ENCODE data around the gene PPIL6. TPM values are rescaled to one million over a fixed set of nuclear protein-coding genes. Genes with fewer than 3 reads are reported as not detected.

PPIL6 gene
- total RNA-seq, 2 experiments from 2014 or later, result 0.84 to 1.3 TPM

DNA sequence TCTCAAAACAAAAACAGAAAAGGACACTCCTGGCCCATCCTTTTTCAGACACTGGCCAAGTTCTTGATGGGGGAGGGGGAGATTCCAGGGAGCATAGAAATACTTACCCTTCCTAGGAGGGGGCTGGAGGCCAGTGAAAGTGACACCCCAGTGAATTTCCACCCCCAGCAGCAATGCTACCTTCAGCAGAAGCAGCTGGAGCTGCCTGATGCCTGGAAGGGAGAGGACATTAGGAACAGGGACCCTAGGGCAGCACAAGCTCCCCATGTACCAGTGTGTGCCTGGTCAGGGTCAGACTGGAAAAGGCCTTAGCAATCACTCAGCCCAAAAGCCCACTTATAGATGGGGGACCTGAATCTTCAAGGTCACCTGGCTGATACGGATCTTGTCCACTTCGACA is 12.7 kb upstream of the PPIL6 start:
- peaks cover 73% of the 10 kb centered on the region for H3K4me1 Mint-ChIP-seq (ENCODE audit: low read depth)
- ChIA-PET POLR2A (interaction anchor here (1.6 to 9.5 kb wide), 4 partner anchors 10 to 71 kb away, joined by 6 to 137 read pairs (median 69); partner anchors contain the start of genes CD164, PPIL6, SMPD2 and ZBTB24), CTCF (interaction anchor here (1.2 to 5.8 kb wide), 4 partner anchors 11 to 70 kb away, joined by 3 to 42 read pairs (median 4); partner anchors contain the start of genes PPIL6 and SMPD2)
- peaks cover 46% of the 10 kb centered on the region for H3K36me3 Mint-ChIP-seq (ENCODE audit: low read depth)
- Histone ChIP-seq H3K9me3 (ENCODE audit: control insufficient read depth in 1 of 2, insufficient read depth in 1 of 2, low read length in 2 of 2) (no peaks in the 10 kb centered on the region), H3K4me3 (ENCODE audit: low read length) (no peak overlapping the region), H3K27me3 (ENCODE audit: control insufficient read depth in 1 of 2, insufficient read depth in 2 of 2, low read length in 2 of 2) (no peaks in the 10 kb centered on the region), H3K27ac (ENCODE audit: low read depth in 1 of 2, low read length in 2 of 2) (no peak overlapping the region), H3K4me1 (ENCODE audit: insufficient read depth, low read length) (peaks cover 86% of the 10 kb centered on the region), H3K36me3 (ENCODE audit: insufficient read depth, low read length) (peaks cover 19% of the 10 kb centered on the region)
- no peaks in the 10 kb centered on the region for H3K27me3 Mint-ChIP-seq
- ATAC-seq (ENCODE audit: poor library complexity) (no peak), DNase-seq (no peak)
- H3K27ac Mint-ChIP-seq, result peak overlapping the region; percentile 95
- H3K9me3 Mint-ChIP-seq, result no peaks in the 10 kb centered on the region
- intact Hi-C loops (cut with DNase I, micrococcal nuclease), result loop anchor here (10.0 kb wide), 2 partner anchors 242 to 1632 kb away; partner anchors contain the start of genes AK9 (in 1 of the 2), FIG4 (in 1 of the 2) and SLC16A10 (in 1 of the 2)
- TF ChIP-seq, protein P1, sequence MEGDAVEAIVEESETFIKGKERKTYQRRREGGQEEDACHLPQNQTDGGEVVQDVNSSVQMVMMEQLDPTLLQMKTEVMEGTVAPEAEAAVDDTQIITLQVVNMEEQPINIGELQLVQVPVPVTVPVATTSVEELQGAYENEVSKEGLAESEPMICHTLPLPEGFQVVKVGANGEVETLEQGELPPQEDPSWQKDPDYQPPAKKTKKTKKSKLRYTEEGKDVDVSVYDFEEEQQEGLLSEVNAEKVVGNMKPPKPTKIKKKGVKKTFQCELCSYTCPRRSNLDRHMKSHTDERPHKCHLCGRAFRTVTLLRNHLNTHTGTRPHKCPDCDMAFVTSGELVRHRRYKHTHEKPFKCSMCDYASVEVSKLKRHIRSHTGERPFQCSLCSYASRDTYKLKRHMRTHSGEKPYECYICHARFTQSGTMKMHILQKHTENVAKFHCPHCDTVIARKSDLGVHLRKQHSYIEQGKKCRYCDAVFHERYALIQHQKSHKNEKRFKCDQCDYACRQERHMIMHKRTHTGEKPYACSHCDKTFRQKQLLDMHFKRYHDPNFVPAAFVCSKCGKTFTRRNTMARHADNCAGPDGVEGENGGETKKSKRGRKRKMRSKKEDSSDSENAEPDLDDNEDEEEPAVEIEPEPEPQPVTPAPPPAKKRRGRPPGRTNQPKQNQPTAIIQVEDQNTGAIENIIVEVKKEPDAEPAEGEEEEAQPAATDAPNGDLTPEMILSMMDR (IDR thresholded peaks at IDR 0.05), result no peak
- H3K4me3 Mint-ChIP-seq, result peak overlapping the region; percentile 51

DNA sequence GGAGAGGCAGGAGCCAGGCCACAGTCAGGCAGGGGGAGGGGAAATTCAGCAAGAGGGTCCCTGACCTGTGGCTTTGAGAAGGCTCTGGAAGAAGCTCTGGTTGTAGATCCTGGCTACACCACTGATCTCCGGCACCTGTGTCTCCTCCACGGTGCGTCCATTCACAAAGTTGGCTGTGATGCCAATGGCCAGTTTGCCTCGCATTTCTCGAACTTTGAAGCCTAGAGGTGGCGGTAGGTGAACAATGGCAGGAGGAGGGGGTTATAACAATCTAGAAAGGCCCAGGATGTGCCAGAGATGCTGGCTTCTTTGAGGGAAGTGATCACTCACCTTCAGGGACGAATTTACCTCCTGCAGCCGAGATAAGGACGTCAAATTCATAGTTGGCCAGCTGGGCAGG is 11.8 kb upstream of the PPIL6 start:
- H3K27ac Mint-ChIP-seq, result peak overlapping the region; percentile 95
- intact Hi-C loops (cut with DNase I, micrococcal nuclease), result loop anchor here (10.0 kb wide), 2 partner anchors 243 to 1633 kb away; partner anchors contain the start of genes AK9 (in 1 of the 2), FIG4 (in 1 of the 2) and SLC16A10 (in 1 of the 2)
- H3K36me3 Mint-ChIP-seq (ENCODE audit: low read depth), result peaks cover 54% of the 10 kb centered on the region
- DNase-seq (no peak), ATAC-seq (ENCODE audit: poor library complexity) (no peak)
- peaks cover 70% of the 10 kb centered on the region for H3K4me1 Mint-ChIP-seq (ENCODE audit: low read depth)
- H3K27ac ChIP-seq (ENCODE audit: low read depth in 1 of 2, low read length in 2 of 2), result no peak overlapping the region
- POLR2A ChIA-PET, result interaction anchor here (5.6 to 9.5 kb wide), 2 partner anchors 9 to 70 kb away, joined by 52 to 137 read pairs; partner anchors contain the start of genes CD164, PPIL6 and SMPD2
- no peaks in the 10 kb centered on the region for H3K27me3 ChIP-seq (ENCODE audit: control insufficient read depth in 1 of 2, insufficient read depth in 2 of 2, low read length in 2 of 2)
- CTCF ChIA-PET, result interaction anchor here (5.8 kb wide), 1 partner anchor 10 kb away, joined by 42 read pairs; the partner anchor contains the start of genes PPIL6 and SMPD2
- TF ChIP-seq, protein P1 (IDR thresholded peaks at IDR 0.05), result no peak
- H3K4me3 ChIP-seq (ENCODE audit: low read length), result no peak overlapping the region
- peaks cover 23% of the 10 kb centered on the region for H3K36me3 ChIP-seq (ENCODE audit: insufficient read depth, low read length)
- H3K27me3 Mint-ChIP-seq, result no peaks in the 10 kb centered on the region
- H3K9me3 ChIP-seq (ENCODE audit: control insufficient read depth in 1 of 2, insufficient read depth in 1 of 2, low read length in 2 of 2), result no peaks in the 10 kb centered on the region
- no peaks in the 10 kb centered on the region for H3K9me3 Mint-ChIP-seq
- peaks cover 83% of the 10 kb centered on the region for H3K4me1 ChIP-seq (ENCODE audit: insufficient read depth, low read length)
- H3K4me3 Mint-ChIP-seq, result peak overlapping the region; percentile 58

DNA sequence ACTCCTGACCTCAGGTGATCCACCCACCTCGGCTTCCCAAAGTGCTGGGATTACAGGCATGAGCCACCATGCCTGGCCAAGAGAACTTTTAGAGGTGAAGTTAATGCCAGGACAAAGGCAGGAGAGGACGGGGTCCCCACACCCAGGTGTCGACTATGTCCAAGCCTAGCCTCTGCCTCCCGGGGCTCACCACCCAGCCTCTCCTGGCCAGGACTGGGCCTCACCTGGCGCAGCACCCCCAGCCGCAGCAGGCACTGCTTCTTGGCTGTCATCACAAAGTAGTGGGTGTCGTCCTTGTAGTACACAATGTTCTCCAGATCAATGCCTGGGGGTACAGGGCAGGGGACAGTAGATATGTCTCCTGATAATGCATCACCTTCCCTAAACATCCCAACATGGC is 10.9 kb upstream of the PPIL6 start:
- H3K27me3 ChIP-seq (ENCODE audit: control insufficient read depth in 1 of 2, insufficient read depth in 2 of 2, low read length in 2 of 2), result no peaks in the 10 kb centered on the region
- no peaks in the 10 kb centered on the region for H3K9me3 Mint-ChIP-seq
- TF ChIP-seq, protein P1 (IDR thresholded peaks at IDR 0.05), result no peak
- no peak for ATAC-seq (ENCODE audit: poor library complexity)
- ChIA-PET POLR2A (interaction anchor here (3.2 to 9.5 kb wide), 2 partner anchors 8 to 68 kb away, joined by 11 to 137 read pairs; partner anchors contain the start of genes CD164, PPIL6 and SMPD2), CTCF (interaction anchor here (0.7 kb wide), 1 partner anchor 291 kb away, joined by 3 read pairs; no protein-coding TSS in a partner anchor)
- DNase-seq, result no peak
- H3K27me3 Mint-ChIP-seq, result no peaks in the 10 kb centered on the region
- intact Hi-C loops (cut with DNase I, micrococcal nuclease), result loop anchor here (10.0 kb wide), 2 partner anchors 243 to 1633 kb away; partner anchors contain the start of genes AK9 (in 1 of the 2), FIG4 (in 1 of the 2) and SLC16A10 (in 1 of the 2)
- no peak overlapping the region for H3K27ac ChIP-seq (ENCODE audit: low read depth in 1 of 2, low read length in 2 of 2)
- H3K36me3 Mint-ChIP-seq (ENCODE audit: low read depth), result peaks cover 58% of the 10 kb centered on the region
- H3K4me3 ChIP-seq (ENCODE audit: low read length), result no peak overlapping the region
- H3K4me3 Mint-ChIP-seq, result peak overlapping the region; percentile 58
- H3K4me1 ChIP-seq (ENCODE audit: insufficient read depth, low read length), result peaks cover 75% of the 10 kb centered on the region
- H3K27ac Mint-ChIP-seq, result no peak overlapping the region
- H3K9me3 ChIP-seq (ENCODE audit: control insufficient read depth in 1 of 2, insufficient read depth in 1 of 2, low read length in 2 of 2), result no peaks in the 10 kb centered on the region
- H3K4me1 Mint-ChIP-seq (ENCODE audit: low read depth), result peaks cover 62% of the 10 kb centered on the region
- H3K36me3 ChIP-seq (ENCODE audit: insufficient read depth, low read length), result peaks cover 31% of the 10 kb centered on the region

Data from CD4-positive, alpha-beta T cell (primary cell).